GM18517 (cell line): ENCODE data around the gene ZMIZ2.
"Not testable (repeated sequence)": the region's sequence is repeated elsewhere in the genome, so short reads cannot be mapped to it uniquely, and the experiment has no call there.

Source experiments
- ATAC-seq: cut with Tn5 transposase; IDR thresholded peaks from one replicate; pipeline ENCODE4 v1.9.1; 2021; ENCODE audit warnings: mild to moderate bottlenecking, moderate library complexity; ENCODE audit not compliant: unreplicated experiment

ZMIZ2 gene

GRCh38 chr7:44796504-44797328, 48.1 kb downstream of the ZMIZ2 start, which contains the start of gene PPIA:
PPIA (plus strand) TSS chr7:44796681; CDS start chr7:44796725, 44 bp downstream.
- peak; percentile 83 for ATAC-seq

DNA sequence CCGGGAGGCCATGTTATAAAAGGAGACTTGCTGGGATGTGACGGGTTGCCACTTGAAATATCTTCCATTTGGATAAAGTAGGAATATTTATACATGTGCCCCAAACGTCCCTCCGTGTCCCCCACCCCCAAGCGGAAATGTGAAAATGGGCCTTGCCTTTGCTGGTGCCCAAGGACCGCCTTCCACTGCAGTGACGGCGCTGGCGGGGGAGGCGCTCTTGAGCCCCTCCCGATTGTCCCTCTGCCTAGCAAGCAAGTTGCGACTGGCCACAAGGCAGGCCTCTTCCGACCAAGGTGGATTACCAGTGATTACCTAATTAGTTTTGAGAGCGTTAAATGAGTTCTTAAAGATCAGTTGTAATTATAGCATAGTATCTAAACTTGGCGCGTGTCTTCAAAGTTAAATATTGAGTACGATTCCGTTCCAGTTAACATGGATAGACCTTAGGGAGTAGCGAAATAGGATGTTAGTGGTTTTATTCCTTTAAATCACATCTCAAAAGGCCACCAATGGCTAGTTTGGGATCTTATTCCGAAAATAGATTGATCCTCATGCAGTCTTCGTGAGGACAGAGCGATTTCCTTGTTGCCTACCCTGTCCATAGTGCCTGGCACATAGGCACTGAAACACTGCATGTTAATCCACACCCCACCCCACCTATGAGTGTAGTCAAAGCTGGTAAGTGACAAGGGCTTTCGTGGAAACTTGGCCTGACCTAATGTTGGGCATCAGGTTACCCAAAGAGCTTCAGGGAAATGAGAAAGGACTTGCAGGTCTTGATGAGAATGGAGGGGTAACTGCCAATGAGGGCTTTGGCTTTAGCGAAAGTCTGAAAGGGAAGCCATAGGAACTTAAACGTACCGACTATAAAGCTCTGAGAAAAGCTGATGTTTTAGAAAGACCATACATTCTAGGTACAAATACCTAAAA, 48.9 kb downstream of the ZMIZ2 start:
- peak; percentile 34 for ATAC-seq

GRCh38 chr7:44798649-44799305, 50.1 kb downstream of the ZMIZ2 start:
- no peak for ATAC-seq

GRCh38 chr7:44799939-44800338, 51.3 kb downstream of the ZMIZ2 start:
- no peak for ATAC-seq

DNA sequence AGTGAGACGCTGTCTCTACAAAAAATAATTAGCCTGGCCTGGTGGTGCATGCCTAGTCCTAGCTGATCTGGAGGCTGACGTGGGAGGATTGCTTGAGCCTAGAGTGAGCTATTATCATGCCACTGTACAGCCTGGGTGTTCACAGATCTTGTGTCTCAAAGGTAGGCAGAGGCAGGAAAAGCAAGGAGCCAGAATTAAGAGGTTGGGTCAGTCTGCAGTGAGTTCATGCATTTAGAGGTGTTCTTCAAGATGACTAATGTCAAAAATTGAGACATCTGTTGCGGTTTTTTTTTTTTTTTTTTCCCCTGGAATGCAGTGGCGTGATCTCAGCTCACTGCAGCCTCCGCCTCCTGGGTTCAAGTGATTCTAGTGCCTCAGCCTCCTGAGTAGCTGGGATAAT, 53.2 kb downstream of the ZMIZ2 start:
- no peak for ATAC-seq

- ATAC-seq: no peak
These were observed 53.9 kb downstream of the ZMIZ2 start for GRCh38 chr7:44802418-44803025.

DNA sequence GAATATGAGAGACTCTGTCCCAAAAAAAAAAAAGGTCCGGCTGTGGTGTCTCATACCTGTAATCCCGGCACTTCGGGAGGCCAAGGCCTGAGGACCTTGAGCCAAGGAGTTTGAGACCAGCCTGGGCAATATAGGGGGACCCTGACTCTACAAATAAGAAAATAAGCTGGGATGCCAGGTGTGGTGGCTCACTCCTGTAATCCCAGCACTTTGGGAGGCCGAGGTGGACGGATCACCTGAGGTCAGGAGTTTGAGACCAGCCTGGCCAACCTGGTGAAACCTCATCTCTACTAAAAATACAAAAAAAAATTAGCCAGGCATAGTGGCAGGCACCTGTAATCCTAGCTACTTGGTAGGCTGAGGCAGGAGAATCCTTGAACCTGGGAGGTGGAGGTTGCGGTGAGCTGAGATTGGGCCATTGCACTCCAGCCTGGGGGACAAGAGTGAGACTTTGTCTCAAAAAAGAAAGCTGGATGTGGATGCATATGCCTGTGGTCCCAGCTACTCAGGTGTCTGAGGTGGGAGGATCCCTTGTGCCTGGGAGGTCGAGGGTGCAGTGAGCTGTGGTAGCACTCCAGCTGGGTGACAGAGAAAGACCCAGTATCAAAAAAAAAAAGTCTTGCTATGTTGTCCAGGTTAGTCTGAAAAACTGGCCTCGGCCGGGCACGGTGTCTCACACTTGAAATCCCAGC, 55.3 kb downstream of the ZMIZ2 start:
- ATAC-seq: not testable (repeated sequence)

GRCh38 chr7:44805950-44806349, 57.3 kb downstream of the ZMIZ2 start:
- ATAC-seq: no peak

- ATAC-seq: no peak
These were observed 60.3 kb downstream of the ZMIZ2 start for GRCh38 chr7:44808914-44809393.

- ATAC-seq: no peak
These were observed 62.4 kb downstream of the ZMIZ2 start for GRCh38 chr7:44811093-44811492.

GRCh38 chr7:44811571-44811970, 62.9 kb downstream of the ZMIZ2 start:
- no peak for ATAC-seq

- ATAC-seq: no peak
These were observed 66.3 kb downstream of the ZMIZ2 start for GRCh38 chr7:44814919-44815318.

DNA sequence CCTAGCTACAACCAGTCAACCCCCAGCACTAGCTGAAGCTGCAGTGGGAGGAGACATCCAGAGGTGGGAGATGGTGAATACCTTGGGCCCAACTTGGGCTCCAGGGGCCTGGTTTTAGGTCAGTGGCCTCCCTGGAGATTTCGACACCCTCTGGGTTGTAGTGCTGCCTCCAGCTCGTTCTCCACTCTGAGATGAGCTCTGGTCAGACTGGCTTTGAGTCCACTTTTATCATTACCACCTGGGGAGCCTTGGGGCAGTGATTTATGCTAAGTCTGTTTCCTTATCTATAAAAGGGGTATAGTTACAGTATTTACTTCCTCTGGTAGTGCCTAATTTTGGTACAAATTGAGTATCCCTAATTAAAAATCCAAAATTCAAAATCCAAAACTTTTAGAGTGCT, 70.6 kb downstream of the ZMIZ2 start:
- ATAC-seq: no peak
